Heart right ventricle (tissue), 16 donors: ENCODE measurements around the gene APOD. TPM values are rescaled to one million over a fixed set of nuclear protein-coding genes. Genes with fewer than 3 reads are reported as not detected.
"Not testable (repeated sequence)": the region's sequence is repeated elsewhere in the genome, so short reads cannot be mapped to it uniquely, and the experiment has no call there.

Experiments used
- ATAC-seq, 8 donors: fragments of 200-7000 bp; cut with Tn5 transposase; one replicate each; pipeline ENCODE4 v1.9.1; 2020; ENCODE audit warnings: mild to moderate bottlenecking in 8 of 8, moderate library complexity in 8 of 8, moderate number of reproducible peaks in 1 of 8
- DNase-seq, 2 donors: peaks; one replicate each; pipeline ENCODE4 v3.0.0-alpha.2; 2020
- H3K27ac ChIP-seq, 10 donors: fragments of 200-600 bp; sonication (generic) in 2 of 10; one replicate each; pipeline versions ENCODE4 v1.5.0 to v1.8.0; 2020 to 2022; ENCODE audit warnings: mild to moderate bottlenecking in 3 of 10
- H3K27me3 ChIP-seq, 7 donors: fragments of 200-600 bp; one replicate each; pipeline ENCODE4 v1.8.0; 2021 to 2022; ENCODE audit warnings: mild to moderate bottlenecking in 2 of 7
- H3K36me3 ChIP-seq, 9 donors: fragments of 200-600 bp; sonication (generic) in 1 of 9; one replicate each; pipeline versions ENCODE4 v1.5.0 to v1.8.0; 2020 to 2022; ENCODE audit warnings: mild to moderate bottlenecking in 2 of 9
- H3K4me1 ChIP-seq, 9 donors: fragments of 200-600 bp; sonication (generic) in 1 of 9; one replicate each; pipeline versions ENCODE4 v1.5.0 to v1.8.0; 2020 to 2022; ENCODE audit warnings: mild to moderate bottlenecking in 4 of 9
- H3K4me3 ChIP-seq, 10 donors: fragments of 200-600 bp; sonication (generic) in 2 of 10; one replicate each; pipeline versions ENCODE4 v1.5.0 to v1.8.0; 2020 to 2022; ENCODE audit warnings: mild to moderate bottlenecking in 7 of 10, moderate library complexity in 2 of 10
- H3K9me3 ChIP-seq, 11 donors: fragments of 200-600 bp in 10 of 11; sonication (generic) in 2 of 11; one replicate each; pipeline versions ENCODE4 v1.5.0 to v1.8.0; 2013 to 2022; ENCODE audit warnings: mild to moderate bottlenecking in 2 of 11, control low read depth in 1 of 11, moderate library complexity in 1 of 11
- WGBS, 2 donors: extraction: QIAGEN DNeasy Blood & Tissue Kit; methylation state at CpG; one replicate each; pipeline ENCODE4 v1.1.7; 2013; ENCODE audit warnings: inconsistent platforms in 1 of 2; 5-methylcytosine and 5-hydroxymethylcytosine counted together
- intact Hi-C, 10 donors: fragments of 100-400 bp; cut with DNase I; formaldehyde crosslinking; loops; one replicate each; pipeline versions ENCODE4 v1.11.1 to v1.14.2; 2022
- polyA plus RNA-seq, 2 donors: library from polyadenylated mRNA; stranded (reverse); fragments of 200-250 nt; gene quantifications; one replicate each; pipeline ENCODE4 v1.2.3, GENCODE V29; 2013
- total RNA-seq, 10 donors: library from RNA; stranded (reverse); fragmentation: NEBNext Ultra II Directional in 3 of 10; extraction: Animal tissue kit (Norgen Biotek cat#: 25700) in 3 of 10; gene quantifications; one replicate each; pipeline versions ENCODE4 v1.2.1 to v1.2.4, GENCODE V29; 2021 to 2023
- donor health status: Arrhythmogenic right ventricular cardiomyopathy.
- donor health status: ischemic (EF 13 %, LVEDD 7.1; RV severe dilation, severe dysfunction).
- donor health status: healthy with polysubstance abuse.
- donor health status: DM: no; HTN: yes; CAD: no.
- donor health status: DM: no; HTN: no; CAD: no.
- donor health status: ischemic (EF 25% LVEDD 6.9; RV normal size, moderate dysfunction).
- donor health status: ischemic (EF 25% LVEDD 5.7; RV mildly dilated, moderate dysfunction).
- donor health status: healthy.
- donor health status: DM: yes; HTN: yes; CAD: no.
- donor health status: Ischemic cardiomyopathy.
- donor health status: ischemic (EF 35%, LVEDD 5.7; RV mildly dilated, moderate dysfunction).
- donor health status: nonischemic (EF 11% LVEDD 7.7; RV severe dilation, severe dysfunction).
- donor health status: DM: yes; HTN: yes; CAD: no.
- donor health status: PGD.
- donor health status: ischemic (EF 29% LVEDD 5.4; RV normal size, mild dysfunction).
- donor health status: nonischemic (EF 23%, LVEDD 6.1; RV moderate dilation, normal function).

APOD gene
- total and polyA plus RNA-seq, 12 donors = 73.9 to 582 (median 109) TPM

DNA sequence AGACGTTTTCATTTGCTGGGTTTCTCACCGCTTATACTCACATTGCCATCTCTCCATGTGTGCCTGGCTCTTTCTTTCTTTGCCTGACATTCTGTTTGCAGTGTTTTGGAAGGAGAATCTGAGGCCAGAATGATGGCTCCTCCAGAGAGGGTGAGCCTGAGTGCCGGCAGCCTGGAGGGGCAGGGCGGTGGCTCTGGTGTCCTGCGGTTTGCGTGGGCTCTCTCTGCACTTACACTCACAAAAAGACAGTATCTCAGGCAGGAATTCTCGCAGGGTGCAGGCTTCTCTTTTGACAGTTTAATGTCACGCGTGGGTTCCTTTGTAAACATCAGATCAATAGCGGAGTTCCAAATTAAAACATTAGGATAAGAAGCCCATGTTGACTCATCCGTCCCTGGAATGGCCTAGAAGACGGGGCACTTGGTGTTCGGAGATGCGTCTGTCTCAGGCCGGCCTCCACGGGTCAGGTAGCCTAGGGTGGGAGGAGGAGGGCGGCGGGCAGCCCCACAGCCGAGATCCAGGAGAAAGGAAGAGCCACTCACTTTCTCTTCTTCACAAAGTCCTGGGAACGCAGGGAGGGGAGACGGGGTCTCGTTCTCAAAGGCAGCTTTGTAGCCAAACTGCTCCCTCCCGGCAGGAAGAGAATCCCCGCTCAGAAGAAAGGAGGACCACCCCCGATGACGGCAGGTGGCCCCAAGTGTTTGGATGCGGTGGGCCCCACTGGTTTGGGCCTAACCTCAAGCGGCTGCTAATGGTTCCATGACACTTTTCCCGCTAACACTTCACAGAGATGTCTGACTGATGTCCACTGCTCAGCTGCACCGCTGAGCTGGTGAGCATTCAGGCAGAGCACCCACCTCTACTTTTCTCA lies 44.0 kb upstream of the APOD start:
- H3K27ac ChIP-seq, H3K27me3 ChIP-seq, H3K9me3 ChIP-seq, H3K4me1 ChIP-seq, DNase-seq, ATAC-seq, H3K4me3 ChIP-seq, H3K36me3 ChIP-seq: not testable (repeated sequence)
- intact Hi-C loops = loop anchor here in 2 of 10 donors (10.0 kb wide), 2 partner anchors 77 to 117 kb away; no protein-coding TSS in a partner anchor
- 74% methylated on average over 28 of the region's 30 CpGs for WGBS, 2 donors

DNA sequence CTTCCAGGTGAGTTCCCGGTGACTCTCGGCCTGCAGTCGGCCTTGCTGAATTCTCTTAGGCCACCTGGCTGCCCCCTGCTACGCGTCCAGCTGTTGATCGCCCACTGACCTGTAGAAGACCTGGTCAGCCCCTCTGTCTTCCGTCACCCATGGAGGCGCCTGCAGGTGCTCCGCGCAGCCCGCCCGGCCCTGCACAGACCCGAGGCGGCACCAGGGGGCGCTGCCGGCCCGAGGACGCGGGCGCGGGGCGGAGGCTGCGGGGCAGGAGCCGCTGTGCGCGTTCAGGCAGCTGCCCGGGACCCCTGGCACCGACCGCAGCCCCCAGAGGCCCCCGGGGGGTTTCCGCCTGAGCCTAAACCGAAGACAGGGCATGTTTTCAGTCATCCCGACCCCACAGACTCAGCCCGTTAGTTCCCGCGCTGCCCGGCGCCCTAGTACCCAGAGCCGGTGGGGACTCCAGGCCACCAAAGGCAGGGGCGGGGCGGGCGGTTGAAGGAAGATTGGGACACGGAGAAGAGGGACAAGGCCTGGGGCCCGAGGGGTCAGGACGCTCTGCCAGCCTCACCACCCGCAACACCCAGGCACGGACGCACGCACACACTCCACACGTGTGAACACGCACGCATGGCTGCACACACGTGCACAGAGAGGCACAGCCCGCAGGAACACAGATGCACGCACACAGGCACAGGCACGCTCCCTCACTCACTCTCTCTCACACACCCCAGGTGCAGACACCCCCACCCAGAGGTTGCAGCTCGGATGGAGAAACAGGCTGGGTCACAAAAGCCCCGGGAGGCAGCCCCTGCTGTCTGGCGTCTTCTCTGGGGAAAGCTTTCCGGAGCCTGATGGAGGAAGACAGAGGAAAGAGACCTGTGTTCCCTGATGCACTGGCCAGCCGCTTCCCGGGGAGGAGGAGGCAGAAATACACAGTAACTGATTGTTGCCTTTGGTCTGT lies 41.1 kb upstream of the APOD start:
- H3K4me1 ChIP-seq, H3K36me3 ChIP-seq, H3K27ac ChIP-seq, H3K9me3 ChIP-seq, DNase-seq, H3K27me3 ChIP-seq: not testable (repeated sequence)
- intact Hi-C loops = loop anchor here in 2 of 10 donors (10.0 kb wide), 2 partner anchors 80 to 120 kb away; no protein-coding TSS in a partner anchor
- ATAC-seq = peak; percentile 81 to 90 (median 86)
- H3K4me3 ChIP-seq = peak overlapping the region in 4 of 10 donors; percentile 7 to 28 (median 16)
- WGBS, 2 donors = 3 to 16% methylated on average over 4 to 16 of the region's 62 CpGs

DNA sequence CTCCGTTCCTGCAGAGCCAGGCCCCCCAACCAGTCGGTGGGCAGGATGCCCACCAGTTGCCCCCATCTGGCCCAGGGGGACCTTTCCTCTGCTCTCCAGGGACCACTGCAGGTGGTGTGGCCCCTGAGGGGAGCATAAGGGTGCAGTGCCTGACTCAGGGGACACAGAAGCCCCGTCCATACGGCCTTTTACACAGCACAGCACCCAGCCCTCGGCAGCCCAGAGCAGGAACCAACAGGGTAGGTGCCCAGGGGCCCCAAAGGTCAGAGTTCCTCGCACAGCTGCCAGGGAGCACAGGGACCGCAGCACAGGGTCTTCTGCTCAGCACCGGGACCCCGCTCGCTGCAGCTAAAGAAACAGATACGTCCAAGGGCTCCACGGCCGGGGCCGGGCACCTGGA lies 40.4 kb upstream of the APOD start:
- DNase-seq, H3K27me3 ChIP-seq, H3K4me1 ChIP-seq, H3K4me3 ChIP-seq, H3K9me3 ChIP-seq, H3K27ac ChIP-seq, H3K36me3 ChIP-seq: not testable (repeated sequence)
- peak in 3 of 8 donors; percentile 1 to 35 (median 6) for ATAC-seq
- intact Hi-C loops = loop anchor here in 2 of 10 donors (10.0 kb wide), 2 partner anchors 81 to 121 kb away; no protein-coding TSS in a partner anchor
- no CpG with 5 or more reads among the region's 14 CpGs for WGBS, 2 donors

DNA sequence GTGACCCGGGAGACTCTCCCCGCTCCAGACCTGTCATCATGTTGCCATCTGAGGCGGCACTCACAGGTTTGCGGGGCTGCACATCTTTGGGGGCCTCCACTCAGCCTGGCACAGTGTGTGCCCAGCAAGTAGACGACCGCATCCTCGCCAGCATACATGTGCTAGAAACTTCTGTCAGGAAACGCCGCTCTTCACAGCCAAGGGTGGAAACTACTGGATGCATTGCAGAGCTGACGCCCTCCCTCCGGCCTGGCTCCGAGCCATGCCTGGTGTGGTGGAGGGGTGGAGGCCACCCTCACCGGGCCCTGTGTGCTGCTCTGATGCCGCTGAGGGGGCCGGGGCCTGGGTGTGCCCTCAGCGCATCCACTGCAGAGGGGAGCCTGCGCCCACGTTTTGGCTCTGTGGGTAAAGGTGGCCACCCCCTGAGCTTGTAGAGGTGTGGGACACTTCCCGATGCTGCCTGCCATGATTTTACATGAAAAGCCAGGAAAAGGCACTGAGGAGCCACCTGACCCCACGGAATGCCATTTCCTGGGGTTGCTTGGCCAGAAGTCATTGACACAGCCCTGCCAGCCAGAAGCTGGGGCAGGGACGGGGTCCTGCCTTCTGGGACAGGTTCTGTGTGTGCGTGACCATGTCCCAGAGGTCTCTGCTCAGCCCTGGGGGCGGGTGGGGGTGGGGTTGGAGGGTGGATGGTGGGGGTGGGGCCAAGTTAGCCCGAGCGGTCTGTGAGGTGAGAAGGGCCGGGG lies 39.7 kb upstream of the APOD start:
- H3K27me3 ChIP-seq, H3K4me1 ChIP-seq, H3K9me3 ChIP-seq, H3K36me3 ChIP-seq, H3K27ac ChIP-seq, DNase-seq, H3K4me3 ChIP-seq: not testable (repeated sequence)
- intact Hi-C loops = loop anchor here in 2 of 10 donors (10.0 kb wide), 2 partner anchors 81 to 121 kb away; no protein-coding TSS in a partner anchor
- peak in 3 of 8 donors; percentile 3 to 11 (median 4) for ATAC-seq
- WGBS, 2 donors = 89 to 92% methylated on average over 13 to 19 of the region's 26 CpGs

DNA sequence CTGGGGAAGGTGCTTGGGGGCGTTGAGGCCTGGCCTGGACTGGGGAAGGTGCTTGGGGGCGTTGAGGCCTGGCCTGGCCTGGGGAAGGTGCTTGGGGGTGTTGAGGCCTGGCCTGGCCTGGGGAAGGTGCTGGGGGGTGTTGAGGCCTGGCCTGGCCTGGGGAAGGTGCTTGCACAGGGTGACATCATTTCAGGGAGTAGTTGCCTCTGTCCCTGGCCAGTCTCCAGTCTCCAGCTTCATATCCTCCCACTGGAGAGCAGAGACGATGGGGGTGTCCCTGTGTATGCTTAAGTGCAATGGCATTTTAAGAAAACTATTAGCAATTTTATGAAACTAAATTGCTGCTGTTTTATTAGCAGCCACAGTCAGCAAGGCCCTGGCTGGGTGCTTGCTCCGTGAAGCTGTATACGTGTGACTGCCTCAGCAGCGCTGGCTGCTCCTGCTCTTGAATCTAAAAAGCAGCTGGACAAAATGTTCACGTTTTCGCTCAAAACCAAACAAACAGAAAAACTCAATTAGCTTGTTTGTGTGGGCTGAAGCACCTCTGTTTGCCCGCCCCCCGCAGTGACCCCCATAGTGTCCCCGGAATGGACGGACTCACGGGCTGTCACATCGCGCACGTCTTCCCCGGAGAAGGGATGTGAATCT lies 38.9 kb upstream of the APOD start:
- not testable (repeated sequence) for ATAC-seq, H3K36me3 ChIP-seq, H3K27ac ChIP-seq, H3K27me3 ChIP-seq, H3K4me3 ChIP-seq, H3K4me1 ChIP-seq, DNase-seq, H3K9me3 ChIP-seq
- intact Hi-C loops = loop anchor here in 2 of 10 donors (10.0 kb wide), 2 partner anchors 82 to 122 kb away; no protein-coding TSS in a partner anchor
- 92% methylated on average over 9 to 16 of the region's 17 CpGs for WGBS, 2 donors

DNA sequence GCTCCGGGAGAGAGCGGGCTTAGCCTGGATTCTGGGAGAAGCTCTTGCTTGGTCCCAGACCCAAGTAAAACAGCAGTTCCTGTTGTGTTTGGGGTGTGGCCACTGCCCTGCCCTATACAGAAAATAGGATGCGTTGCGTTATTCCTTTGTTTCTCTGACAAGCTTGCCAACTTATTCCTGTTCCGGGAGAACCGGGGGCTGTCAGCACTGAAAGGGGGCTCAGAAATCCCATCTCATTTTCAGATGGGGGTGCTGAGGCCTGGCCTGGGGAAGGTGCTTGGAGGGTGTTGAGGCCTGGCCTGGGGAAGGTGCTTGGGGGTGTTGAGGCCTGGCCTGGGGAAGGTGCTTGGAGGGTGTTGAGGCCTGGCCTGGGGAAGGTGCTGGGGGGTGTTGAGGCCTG lies 38.3 kb upstream of the APOD start:
- DNase-seq, H3K4me3 ChIP-seq, ATAC-seq, H3K27ac ChIP-seq, H3K9me3 ChIP-seq, H3K4me1 ChIP-seq, H3K36me3 ChIP-seq, H3K27me3 ChIP-seq: not testable (repeated sequence)
- 85 to 92% methylated on average over 5 to 6 of the region's 6 CpGs for WGBS, 2 donors
- intact Hi-C loops = loop anchor here in 2 of 10 donors (10.0 kb wide), 2 partner anchors 83 to 123 kb away; no protein-coding TSS in a partner anchor

DNA sequence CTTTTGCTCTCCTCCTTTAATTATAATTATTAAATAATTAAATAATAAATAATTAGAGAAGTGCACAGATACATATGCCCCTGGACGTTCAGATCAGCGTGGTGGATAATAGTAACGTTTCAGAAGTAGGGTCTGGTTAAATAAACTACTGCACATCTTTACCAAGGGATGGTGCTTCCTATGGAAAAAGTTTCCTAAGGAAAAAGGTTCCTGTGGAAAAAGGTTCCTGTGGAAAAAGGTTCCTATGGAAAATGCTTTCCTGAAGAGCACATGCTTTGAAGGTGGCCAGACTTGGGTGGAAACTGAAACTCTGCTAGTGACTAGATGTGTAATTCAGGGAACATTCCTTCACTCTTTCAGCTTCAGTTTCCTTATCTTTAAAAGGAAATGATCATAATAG lies 37.4 kb upstream of the APOD start:
- H3K27me3 ChIP-seq, H3K36me3 ChIP-seq, ATAC-seq, H3K4me3 ChIP-seq, DNase-seq, H3K27ac ChIP-seq, H3K4me1 ChIP-seq, H3K9me3 ChIP-seq: not testable (repeated sequence)
- intact Hi-C loops = loop anchor here in 2 of 10 donors (10.0 kb wide), 2 partner anchors 84 to 124 kb away; no protein-coding TSS in a partner anchor
- WGBS, 2 donors = 86 to 87% methylated on average over 3 of the region's 3 CpGs

DNA sequence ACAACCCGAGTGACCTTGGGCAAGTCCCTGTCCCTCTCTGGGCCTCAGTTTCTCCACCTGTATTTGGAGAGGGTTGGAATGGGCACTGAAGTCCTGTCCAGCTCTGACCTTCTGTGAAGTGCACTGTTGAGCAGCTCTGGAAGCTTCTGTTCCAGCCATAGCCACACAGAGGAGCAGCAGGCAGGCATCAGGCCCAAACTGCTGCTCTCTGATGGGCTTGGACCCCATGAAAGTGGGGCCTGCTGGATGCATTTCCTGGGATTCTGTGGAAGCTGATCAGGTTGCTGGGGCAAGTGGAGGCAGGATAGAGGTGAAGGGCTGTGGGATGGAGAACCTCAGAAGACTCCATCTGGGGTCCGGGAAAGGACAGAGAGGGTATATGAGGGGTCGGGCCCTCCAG lies 36.7 kb upstream of the APOD start:
- not testable (repeated sequence) for H3K27ac ChIP-seq, H3K36me3 ChIP-seq, H3K4me3 ChIP-seq, ATAC-seq, H3K27me3 ChIP-seq, DNase-seq, H3K4me1 ChIP-seq, H3K9me3 ChIP-seq
- intact Hi-C loops = loop anchor here in 2 of 10 donors (10.0 kb wide), 2 partner anchors 84 to 124 kb away; no protein-coding TSS in a partner anchor
- 94% methylated on average over 3 of the region's 3 CpGs; no CpG with 5 or more reads in 1 of the 2 donors for WGBS, 2 donors

DNA sequence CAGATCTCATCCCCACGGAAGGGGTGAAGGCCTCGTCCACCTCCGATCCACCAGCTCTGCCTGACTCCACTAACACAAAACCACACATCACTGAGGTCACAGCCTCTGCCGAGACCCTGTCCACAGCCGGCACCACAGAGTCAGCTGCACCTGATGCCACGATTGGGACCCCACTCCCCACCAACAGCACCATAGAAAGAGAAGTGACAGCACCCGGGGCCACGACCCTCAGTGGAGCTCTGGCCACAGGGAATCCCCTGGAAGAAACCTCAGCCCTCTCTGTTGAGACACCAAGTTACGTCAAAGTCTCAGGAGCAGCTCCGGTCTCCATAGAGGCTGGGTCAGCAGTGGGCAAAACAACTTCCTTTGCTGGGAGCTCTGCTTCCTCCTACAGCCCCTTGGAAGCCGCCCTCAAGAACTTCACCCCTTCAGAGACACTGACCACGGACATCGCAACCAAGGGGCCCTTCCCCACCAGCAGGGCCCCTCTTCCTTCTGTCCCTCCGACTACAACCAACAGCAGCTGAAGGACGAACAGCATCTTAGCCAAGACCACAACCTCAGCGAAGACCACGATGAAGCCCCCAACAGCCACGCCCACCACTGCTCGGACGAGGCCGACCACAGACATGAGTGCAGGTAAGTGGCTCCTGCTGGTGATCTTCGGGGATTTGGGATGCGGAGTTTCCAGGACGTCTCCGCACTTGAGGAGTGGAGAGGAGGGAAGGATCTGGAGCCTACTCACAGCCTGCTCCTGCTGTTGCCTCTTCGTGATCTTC lies 36.0 kb upstream of the APOD start:
- DNase-seq, H3K36me3 ChIP-seq, H3K9me3 ChIP-seq, H3K27me3 ChIP-seq, ATAC-seq, H3K4me3 ChIP-seq, H3K4me1 ChIP-seq, H3K27ac ChIP-seq: not testable (repeated sequence)
- 84 to 88% methylated on average over 23 to 26 of the region's 26 CpGs for WGBS, 2 donors
- intact Hi-C loops = loop anchor here in 7 of 10 donors (5.0 to 10.0 kb wide), 5 partner anchors 85 to 125 kb away; partner anchors contain the start of gene MUC20 (in 1 of the 7)
